MM.1S (cell line): Measurements from ENCODE around the gene ODF2.

ENCODE experiments used
- CTCF ChIP-seq: fragments of 300-600 bp; sonication (generic); IDR thresholded peaks from 2 replicates; pipeline ENCODE4 v1.5.1; 2016; ENCODE audit warnings: antibody characterized with exemption, low read length, mixed read lengths
- EZH2 ChIP-seq: fragments of 300-600 bp; sonication (generic); optimal IDR thresholded peaks from 2 replicates; pipeline ENCODE3; 2017; ENCODE audit warnings: low read depth, mild to moderate bottlenecking, antibody characterized with exemption, low read length, mixed read lengths

GRCh38 chr9:128484686-128485413 lies 29.0 kb downstream of the ODF2 start:
- TF ChIP-seq CTCF (no peak), EZH2 (no peak)
